Measurements from ENCODE around the gene PRSS33.

Gene PRSS33

GRCh38 chr16:2787406-2787805 lies at the start of gene PRSS33:
Gene PRSS33 (minus strand): TSS chr16:2787560. CDS start chr16:2786547, 1,013 bp downstream.
- no peak for DNase-seq

- no peak for DNase-seq
Observed at GRCh38 chr16:2836646-2837508, 49.5 kb upstream of the PRSS33 start.

- DNase-seq = no peak
Observed at GRCh38 chr16:2835638-2836493, 48.5 kb upstream of the PRSS33 start.

- no peak for DNase-seq
Observed at GRCh38 chr16:2834968-2835367, 47.6 kb upstream of the PRSS33 start.

- no peak for DNase-seq
Observed at GRCh38 chr16:2833776-2834175, 46.4 kb upstream of the PRSS33 start.

GRCh38 chr16:2831203-2831602 lies 43.8 kb upstream of the PRSS33 start:
- DNase-seq = no peak

GRCh38 chr16:2830355-2830695 lies 43.0 kb upstream of the PRSS33 start:
- DNase-seq = no peak

- no peak for DNase-seq
Observed at GRCh38 chr16:2829501-2830354, 42.4 kb upstream of the PRSS33 start, which contains the start of gene ZG16B. Gene ZG16B (plus strand): TSS chr16:2830303. CDS start chr16:2830442, 139 bp downstream.

- DNase-seq = no peak
Observed at GRCh38 chr16:2828876-2829430, 41.6 kb upstream of the PRSS33 start.

- no peak for DNase-seq
Observed at GRCh38 chr16:2828521-2828840, 41.1 kb upstream of the PRSS33 start.

- DNase-seq = no peak
Observed at GRCh38 chr16:2827831-2828520, 40.6 kb upstream of the PRSS33 start.

- DNase-seq = no peak
Observed at GRCh38 chr16:2827374-2827791, 40.0 kb upstream of the PRSS33 start.

GRCh38 chr16:2826591-2827373 lies 39.4 kb upstream of the PRSS33 start:
- DNase-seq = no peak

GRCh38 chr16:2825906-2826305 lies 38.5 kb upstream of the PRSS33 start:
- DNase-seq = no peak

- no peak for DNase-seq
Observed at GRCh38 chr16:2825049-2825742, 37.8 kb upstream of the PRSS33 start.

GRCh38 chr16:2824626-2825025 lies 37.3 kb upstream of the PRSS33 start:
- no peak for DNase-seq

- no peak for DNase-seq
Observed at GRCh38 chr16:2822496-2822895, 35.1 kb upstream of the PRSS33 start.

- no peak for DNase-seq
Observed at GRCh38 chr16:2822158-2822495, 34.8 kb upstream of the PRSS33 start.

GRCh38 chr16:2821487-2822157 lies 34.3 kb upstream of the PRSS33 start:
- DNase-seq = no peak

- no peak for DNase-seq
Observed at GRCh38 chr16:2820836-2821486, 33.6 kb upstream of the PRSS33 start.
